Omental fat pad (tissue), 4 donors: Measurements from ENCODE around the gene CD81. TPM values are rescaled to one million over a fixed set of nuclear protein-coding genes. Genes with fewer than 3 reads are reported as not detected.

Experiments used
- ATAC-seq: fragments of 150-250 bp; one replicate; pipeline ENCODE4 v1.9.1; 2016; ENCODE audit warnings: mild to moderate bottlenecking, moderate library complexity; ENCODE audit not compliant: low FRiP score
- DNase-seq: peaks from one replicate; pipeline ENCODE4 v3.0.0-alpha.2; 2019; ENCODE audit warnings: low spot score
- CTCF ChIP-seq, 3 donors: fragments of 450-650 bp; IDR thresholded peaks; one replicate each; pipeline ENCODE4 v1.5.1; 2016 to 2017; ENCODE audit warnings: antibody characterized with exemption in 3 of 3, mild to moderate bottlenecking in 3 of 3, moderate library complexity in 2 of 3
- total RNA-seq, 4 donors: library from RNA; depleted of rRNA; stranded (reverse); fragments of >200 nt; gene quantifications; one replicate each; pipeline ENCODE4 v1.1.0, GENCODE V29; 2016

Gene CD81
- total RNA-seq, 4 donors from 2014 or later, result 540 to 765 (median 577) TPM

- TF ChIP-seq CTCF (IDR thresholded peaks at IDR 0.05), result no peak
- no peak for DNase-seq
Measured at GRCh38 chr11:2393111-2393868, 16.2 kb downstream of the CD81 start.

DNA sequence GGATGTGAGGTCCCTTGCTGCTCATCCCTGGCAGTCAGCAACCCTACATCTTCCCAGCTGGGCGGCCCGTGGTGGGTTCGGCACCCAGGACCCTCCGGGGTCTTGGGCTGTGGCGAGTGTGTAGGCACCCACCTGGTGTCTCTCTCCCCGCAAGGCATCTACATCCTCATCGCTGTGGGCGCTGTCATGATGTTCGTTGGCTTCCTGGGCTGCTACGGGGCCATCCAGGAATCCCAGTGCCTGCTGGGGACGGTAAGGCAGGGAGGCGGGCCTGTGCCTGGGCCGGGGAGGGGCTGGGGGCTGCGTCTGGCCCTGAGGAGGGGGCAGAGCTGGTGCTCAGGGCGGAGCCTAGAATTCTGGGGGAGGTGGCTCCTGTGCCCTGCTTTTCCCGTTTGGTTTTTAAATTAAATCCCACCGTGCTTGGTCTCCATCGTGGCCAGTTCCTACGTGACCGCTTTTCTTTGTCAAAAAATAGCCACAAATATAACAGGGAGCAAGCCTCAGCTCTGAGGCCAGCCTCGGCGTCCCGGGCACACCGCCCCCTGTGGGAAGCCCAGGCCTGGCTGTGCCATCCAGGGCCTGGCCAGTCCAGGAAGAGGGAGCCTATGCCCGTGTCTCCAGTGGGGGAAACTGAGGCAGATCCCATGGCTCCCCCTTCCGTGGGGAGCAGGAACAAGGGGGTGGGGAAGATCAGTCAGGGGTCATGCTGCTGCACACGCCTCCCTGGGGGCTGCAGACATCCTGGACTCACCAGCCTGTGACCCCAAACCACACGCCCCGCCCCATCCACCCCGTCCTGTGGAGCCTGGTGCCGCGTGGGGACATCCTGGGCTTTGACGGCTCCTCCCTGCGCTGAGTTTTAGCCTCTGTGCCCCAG lies 17.1 kb downstream of the CD81 start:
- TF ChIP-seq CTCF (IDR thresholded peaks at IDR 0.05), result no peak
- DNase-seq (no peak), ATAC-seq (no peak)

More at GRCh38 chr11:2393111-2393868, 16.2 kb downstream of the CD81 start:
- no peak for ATAC-seq

GRCh38 chr11:2394818-2395105 lies 17.7 kb downstream of the CD81 start:
- no peak for TF ChIP-seq CTCF (IDR thresholded peaks at IDR 0.05)
- no peak for ATAC-seq
- no peak for DNase-seq

GRCh38 chr11:2395211-2395730 lies 18.2 kb downstream of the CD81 start:
- no peak for TF ChIP-seq CTCF (IDR thresholded peaks at IDR 0.05)
- DNase-seq (no peak), ATAC-seq (no peak)

DNA sequence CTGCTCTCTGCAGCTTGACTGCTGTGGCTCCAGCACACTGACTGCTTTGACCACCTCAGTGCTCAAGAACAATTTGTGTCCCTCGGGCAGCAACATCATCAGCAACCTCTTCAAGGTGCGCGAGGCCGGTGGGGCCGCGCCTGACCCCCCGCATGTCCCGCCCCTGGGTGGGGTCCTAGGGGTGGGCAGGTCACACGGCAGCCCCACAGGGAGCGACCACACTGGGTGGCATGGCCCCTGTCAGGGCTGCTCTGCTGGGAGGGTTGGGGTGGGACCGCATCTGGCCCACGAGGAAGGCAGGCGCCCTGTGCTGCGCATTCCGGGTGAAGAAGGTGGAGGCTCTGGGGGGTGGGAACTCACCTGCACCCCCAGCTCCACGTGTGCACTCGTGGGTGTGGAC lies 18.7 kb downstream of the CD81 start:
- ATAC-seq (no peak), DNase-seq (no peak)
- no peak for TF ChIP-seq CTCF (IDR thresholded peaks at IDR 0.05)

GRCh38 chr11:2396471-2396870 lies 19.4 kb downstream of the CD81 start:
- ATAC-seq (no peak), DNase-seq (no peak)
- TF ChIP-seq CTCF (IDR thresholded peaks at IDR 0.05), result no peak
